HG03520 (cell line): ENCODE results near the gene BATF.

Source experiments
- ATAC-seq: cut with Tn5 transposase; IDR thresholded peaks from one replicate; pipeline ENCODE4 v1.9.1; 2021; ENCODE audit warnings: mild to moderate bottlenecking, moderate library complexity; ENCODE audit not compliant: unreplicated experiment

BATF gene

DNA sequence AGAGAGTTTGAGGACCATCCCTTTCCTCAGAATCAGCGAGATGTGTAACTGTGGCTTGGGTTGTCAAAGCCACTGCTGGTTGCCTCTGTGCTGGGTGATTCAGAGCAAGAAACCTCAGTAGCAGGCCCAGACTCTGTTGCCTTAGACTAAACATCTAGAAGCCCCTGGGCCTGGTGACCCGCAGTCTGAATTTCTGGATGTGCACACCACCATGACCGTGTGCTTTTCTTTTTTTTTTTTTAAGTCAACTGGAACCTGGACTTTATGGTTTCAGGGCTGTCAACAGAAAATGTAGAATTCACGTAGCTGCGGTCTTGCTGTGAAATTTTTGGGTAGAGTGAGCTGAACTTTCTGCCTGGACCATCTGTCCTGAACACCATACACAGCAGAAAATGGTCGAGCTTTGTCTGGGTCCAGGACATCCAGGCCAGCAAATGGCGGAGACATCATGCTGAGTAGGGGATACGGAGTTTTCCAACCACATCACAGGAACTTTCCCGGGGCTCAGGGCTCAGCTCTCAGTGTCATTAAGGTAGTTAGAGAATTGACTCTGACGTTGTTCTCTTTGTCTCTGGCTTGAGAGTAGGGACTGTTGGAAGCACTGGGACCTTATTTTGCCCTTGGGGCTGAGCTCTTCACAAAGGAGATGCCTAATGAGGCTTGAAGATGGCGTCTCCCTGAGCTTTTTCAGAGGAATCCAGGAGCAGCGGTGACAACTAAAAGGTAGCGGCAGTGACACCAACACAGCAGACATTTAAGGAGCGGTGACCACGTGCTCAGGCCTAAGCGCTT, 23.0 kb upstream of the BATF start:
- ATAC-seq, result peak; percentile 37

DNA sequence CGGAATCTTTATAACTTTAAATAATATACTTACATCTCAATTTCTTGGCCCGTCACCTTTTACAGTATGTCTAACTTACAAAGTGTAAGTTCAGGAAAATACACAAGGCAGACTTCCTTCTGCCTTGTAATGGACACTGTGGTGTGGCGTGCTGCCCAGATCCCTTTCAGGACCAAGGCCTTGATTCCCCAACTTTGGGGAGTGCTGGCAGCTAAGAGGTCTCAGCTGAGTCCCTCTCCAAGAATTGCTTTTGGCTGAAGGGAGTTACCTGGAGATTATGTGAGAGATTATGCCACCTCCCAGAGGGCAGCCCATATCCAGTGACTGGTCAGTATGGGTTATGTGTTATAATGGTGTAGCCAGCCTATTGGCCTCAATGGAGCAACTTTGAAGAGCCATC, 21.2 kb upstream of the BATF start:
- no peak for ATAC-seq

DNA sequence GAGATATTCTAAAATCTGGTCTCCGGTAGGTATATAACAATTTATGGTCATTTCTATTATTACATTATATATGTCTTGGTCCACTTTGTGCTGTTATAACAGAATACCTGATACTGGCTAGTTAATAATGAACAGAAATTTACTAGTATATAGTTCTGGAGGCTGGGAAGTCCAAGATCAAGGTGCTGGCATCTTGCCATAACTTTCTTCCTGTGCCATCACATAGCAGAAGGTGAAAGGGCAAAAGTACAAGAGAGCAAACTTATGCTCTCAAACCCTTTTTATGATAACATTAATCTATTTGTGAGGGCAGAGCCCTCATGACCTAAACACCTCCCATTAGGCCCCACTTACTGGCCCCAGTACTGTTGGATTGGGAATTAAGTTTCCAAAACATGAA, 17.9 kb upstream of the BATF start:
- ATAC-seq, result no peak

DNA sequence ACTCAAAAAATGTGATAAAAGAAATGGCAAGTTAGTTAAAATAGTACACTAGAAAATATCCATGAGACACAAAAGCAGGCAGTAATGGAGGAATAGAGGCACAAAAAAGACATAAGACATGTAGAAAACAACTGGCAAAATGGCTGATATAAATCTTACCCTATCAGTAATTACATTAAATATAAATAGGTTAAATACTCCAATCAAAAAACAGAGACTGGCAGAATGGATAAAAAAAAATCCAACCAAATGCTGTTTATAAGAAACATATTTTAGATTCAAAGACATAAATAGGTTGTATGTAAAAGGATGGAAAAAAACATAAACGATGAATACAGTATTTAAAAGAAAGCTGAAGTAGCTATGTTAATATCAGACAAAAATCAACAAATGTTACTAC, 15.3 kb upstream of the BATF start:
- ATAC-seq, result no peak

DNA sequence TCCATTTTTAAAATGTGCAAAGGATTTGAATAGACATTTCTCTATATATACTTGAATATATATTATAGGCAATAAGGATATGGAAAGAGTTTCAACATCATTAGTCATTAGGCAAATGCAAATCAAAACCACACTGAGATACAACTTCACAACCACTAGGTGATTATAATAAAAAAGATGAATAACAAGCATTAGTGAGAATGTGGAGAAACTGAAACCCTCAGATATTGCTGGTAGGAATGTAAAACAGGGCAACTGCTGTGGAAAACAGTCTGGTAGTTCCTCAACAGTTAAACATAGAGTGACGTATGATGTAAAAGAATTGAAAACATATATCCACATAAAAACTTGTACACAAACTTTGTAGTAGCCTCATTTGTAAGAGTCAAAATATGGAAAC, 11.7 kb upstream of the BATF start:
- ATAC-seq, result no peak

DNA sequence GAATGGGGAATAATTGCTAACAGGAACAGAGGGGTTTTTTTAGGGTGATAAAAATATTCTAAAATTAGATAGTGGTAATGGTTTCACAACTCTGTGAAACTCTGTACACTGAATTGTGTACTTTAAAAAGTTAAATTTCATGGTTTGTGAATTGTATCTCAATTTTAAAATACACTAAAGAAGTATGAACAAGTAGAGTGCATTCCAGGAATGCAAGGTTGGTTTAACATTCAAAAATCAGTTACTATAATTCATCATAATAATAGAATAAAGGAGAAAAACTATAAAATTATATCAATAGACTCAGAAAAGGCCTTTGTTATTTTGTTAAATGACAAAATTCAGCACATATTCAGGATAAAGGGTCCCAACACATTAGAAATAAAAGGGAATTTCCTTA, 11.1 kb upstream of the BATF start:
- no peak for ATAC-seq

DNA sequence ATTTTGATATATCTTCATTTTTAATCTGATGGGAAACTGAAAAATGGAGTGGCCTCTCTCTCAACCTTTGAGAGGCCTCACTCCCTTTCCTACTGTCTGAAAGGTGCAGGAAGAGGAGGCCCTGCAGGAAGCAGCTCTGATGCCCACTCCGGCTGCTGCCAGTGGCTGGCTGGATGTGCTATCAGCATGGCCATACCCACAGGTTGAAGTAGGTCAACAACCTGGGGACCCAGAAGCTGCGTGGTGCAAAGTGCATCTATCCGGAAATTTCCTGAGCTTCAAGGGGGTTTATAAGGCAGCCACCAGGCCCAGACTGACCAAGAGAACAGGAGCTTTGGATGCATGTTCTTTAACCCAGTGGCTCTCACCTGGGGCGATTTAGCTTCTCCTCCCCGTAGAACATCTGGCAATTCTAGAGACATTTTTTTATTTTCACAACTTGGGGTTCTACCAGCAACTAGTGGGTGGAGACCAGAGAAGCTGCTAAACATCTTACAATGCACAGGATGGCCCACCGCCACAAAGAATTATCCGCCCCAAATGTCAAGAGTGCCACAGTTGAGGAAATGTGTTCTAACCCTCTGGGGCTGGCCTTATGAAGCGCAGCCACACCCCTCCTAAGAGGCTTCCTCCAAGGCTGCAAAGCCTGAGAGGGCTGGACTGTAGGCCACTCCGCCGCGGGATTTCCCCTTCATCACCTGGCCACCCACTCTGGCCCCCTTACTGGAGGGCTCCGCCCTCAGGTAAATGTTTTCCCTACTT, 8.2 kb upstream of the BATF start:
- no peak for ATAC-seq

DNA sequence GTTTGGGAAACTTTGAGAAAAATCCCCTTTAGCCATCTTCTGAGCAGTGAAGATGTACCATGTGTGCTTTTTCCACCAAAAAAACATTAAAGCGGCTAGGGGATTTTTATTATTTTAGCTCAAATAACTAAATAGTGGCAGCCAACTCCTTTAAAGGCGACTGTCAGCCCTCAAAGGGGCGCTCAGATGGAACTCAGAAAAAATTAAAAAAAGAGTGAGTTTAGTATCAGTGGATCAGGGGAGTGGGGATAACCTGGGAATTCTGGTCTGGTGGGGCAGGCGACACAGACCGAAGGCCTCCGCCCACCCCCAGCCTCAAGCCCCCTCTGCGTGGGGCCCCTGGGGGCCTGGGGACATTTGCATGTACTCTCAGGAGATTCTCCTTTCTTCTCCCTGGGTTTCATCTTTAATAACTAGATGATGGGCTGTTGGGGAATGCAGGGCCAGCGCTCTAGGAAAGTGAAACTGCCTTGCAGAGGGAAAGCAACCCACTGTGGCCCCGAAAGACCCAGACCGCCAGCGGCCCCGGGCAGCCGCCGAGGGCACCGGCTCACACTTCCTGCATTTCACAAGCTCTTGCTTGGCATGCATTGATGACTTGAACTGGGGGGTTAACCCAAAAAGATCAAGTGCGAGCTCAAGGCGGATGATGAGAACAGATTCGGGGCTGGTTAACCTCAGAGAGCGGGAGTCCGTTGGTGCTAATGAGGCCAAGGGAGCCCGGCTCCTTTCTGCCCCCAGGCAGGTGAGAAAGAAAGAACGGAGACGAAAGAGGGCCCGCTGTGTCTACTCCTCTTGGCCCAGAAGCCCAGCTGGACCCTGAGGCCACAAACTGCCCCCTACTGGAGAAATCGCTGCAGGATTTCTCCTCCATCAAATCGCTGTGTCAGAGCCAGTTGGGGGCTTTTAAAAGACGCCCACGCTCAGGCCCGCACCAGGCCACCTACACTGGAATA, 7.3 kb upstream of the BATF start:
- ATAC-seq, result no peak

DNA sequence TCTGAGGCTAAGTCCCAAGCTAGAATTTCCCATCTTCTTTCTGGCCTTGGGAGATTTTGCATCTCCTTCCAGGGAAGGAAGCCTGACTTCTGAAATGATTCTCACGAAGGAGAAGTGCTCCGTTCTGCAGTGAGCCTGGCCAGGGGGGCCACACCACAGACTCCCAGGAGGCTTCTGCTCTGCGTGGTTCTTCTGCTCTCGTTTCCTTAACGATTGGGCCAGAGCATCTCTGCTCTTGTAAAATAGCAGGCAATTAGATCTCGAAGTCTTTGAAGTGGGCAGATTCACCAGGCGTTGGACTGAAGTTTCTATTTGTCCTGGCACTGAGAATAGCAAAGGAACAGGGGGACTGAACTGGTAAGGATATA, 6.7 kb upstream of the BATF start:
- no peak for ATAC-seq

DNA sequence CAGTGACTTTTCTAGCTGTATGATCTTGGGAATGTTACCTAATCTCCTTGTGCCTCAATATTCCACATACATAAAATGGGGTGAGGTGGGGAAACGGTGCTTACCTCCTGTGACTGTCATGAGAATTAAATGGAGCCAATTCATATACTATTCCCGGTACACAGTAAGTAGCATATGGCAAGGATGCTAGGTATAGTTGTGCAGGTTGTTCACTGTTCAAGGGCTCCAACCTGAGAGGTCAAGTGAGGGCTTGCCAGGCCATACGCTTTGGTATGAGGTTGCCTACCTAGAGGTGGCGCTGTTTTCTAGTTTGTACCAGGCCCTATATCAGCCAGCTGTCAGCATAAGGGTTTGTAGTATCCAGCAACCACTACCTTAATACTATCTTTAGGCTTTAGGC, 3.6 kb upstream of the BATF start:
- no peak for ATAC-seq

DNA sequence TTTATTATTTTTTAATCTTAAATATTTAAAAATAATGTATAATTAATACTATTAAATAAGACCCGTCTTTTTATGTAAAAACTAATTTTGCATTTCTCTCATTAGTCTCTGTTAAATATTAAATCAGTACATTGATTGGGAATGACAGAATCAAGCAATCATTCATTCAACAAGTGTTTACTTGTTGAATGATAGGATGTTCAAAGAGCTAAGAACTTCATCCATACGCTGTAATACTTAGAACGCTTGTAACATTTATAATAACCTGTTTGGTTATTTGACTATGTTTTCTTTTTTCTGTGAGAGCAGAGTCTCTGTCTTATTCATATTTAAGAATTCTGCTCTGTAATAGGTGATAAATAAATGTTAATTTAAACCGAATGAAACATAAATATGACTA, 2.9 kb upstream of the BATF start:
- ATAC-seq, result no peak

DNA sequence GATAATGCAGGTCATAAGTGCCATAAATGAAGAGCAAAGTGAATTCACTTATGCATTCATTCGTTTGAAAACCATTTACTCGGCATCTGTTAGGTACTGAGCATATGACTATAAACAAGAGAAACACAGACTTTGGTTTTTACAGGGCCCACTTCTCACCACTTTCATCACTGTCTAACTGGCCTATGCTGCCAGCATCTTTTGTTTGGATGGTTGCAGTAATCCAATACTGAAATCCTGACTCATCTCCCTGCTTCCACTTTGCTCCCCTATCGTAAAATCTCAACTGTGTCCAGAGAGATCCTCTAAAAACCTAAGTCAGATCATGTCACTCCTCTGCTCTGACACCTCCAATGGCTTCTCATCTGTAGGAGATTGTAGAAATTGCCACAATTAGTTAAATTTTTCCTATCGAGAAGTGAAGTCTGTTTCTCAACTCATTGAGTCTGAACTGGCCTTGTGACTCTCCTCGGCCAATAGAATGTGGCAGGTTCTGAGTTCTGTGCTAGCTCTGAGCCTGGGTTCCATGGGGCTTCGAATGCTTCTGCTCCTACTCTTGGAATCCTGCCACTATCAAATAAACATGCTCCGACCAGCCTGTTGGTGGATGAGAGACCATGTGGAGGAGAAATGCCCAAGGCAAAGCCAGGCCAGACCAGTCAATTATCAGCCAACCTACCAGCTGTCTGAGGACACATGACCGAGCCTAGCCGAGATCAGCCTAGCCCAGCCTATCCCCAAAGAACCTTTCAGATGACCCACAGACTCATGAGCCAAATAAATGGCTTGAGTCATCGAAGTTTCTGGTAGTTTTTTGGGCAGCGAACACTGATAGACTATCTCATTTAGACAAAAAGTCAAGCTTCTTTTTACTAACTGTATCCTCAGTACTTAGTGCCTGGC, 2.2 kb upstream of the BATF start:
- no peak for ATAC-seq

DNA sequence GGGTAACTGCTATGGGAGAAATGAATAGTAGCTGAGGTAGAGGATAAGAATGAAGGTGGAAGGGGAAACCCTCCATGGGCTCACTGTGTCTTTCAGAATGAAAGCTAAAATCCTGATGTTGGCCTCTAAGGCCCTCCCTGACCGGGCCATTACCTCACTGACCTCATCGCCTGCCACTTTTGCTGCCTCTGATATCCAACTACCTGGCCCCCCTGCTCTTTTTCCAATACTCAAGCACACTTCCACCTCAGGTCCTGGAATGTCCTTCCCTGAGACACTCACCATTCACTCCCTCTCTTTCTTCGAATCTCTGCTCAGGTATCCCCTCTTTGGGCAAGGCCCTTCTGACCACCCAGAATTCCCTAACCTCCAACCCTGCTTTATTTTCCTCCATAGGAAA, 1.4 kb upstream of the BATF start:
- no peak for ATAC-seq

DNA sequence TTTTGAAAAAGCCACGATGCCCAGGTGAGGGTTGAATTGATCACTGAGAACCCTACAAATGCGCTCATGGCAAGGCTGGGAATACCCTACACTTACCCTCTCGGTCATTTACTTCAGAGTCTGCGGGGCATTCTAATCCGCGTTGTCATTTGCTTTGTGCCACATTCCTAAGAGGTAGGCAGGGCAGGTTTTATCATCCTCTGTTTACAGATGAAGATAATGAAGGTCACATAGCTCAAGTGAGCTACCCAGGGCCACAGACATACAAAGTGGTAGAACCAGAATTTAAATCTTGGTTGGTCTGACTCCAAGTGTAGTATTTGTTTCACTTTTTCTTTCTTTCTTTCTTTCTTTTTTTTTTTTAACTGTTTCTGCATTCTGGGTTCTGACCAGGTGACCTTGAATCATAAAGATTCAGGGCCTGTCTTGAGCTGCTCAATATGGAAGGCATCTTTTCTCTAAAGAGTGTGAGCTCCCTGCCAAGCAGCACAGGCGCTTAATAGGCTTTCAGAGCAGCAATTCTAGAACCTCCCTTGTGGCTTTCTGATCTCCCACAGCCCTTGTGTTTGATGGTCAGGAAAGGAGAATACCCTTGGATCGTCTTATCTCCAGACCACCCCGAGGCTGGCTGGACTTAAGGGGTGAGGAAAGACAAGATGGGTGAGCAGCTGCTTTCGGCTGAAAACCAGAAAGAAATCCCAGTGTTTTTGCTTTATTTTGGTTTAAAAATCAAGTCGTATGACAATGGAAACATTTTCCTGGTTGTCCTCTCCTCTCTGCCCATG, 662 bp upstream of the BATF start:
- no peak for ATAC-seq

DNA sequence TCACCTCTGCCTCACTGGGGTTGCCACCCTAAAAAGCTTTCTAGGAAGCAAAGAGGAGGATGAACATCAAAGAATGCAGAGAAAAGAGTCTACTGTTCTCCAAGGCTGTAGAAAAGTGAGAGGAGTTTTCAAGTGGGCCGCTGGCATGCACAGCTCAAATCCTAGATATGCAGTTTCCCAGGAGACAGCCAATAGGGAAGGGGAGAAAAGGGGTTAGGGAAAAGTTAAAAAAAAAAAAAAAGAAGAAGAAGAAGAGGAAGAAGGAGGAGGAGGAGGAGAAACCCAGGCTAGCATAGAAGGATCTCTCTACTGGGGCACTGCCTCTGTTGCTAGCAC, 682 bp downstream of the BATF start:
- no peak for ATAC-seq

DNA sequence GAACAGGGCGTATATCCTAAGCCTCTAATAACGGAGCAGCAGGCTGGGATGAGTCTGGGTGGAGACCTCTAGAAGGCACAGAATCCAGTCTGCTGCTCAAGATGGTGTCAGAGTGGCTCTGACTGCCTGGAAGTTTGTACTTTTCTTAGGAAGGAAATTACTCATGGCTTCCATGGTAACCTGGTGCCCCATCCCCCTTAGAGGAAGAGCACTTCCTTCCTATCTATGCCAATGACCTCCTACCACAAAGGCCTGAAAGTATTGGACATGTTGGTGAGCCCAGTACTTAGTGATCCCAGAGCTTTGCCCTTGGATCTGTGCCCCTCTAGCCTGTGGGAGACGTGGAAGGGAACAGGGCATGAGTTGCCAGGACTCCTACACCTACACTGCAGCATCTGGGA, 1.5 kb downstream of the BATF start:
- no peak for ATAC-seq

DNA sequence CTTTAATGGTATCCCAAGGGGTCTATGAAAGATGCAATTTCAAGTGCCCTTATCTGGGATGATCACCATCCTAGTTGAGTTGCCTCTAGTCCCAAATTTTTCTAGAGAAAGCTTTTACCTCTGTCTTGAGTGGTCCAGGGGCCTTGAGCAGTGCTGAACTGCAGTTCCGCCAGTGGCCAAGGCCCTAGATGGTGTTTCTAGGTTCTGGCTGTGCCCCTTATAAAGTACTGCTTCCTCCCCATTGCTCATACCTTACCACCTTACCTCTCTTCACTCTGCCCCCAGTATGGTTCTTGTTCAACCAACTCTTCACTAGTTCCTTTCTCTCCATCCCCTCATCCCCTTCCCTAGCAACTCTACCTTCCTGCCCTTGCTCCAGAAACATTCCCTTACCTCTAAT, 3.7 kb downstream of the BATF start:
- ATAC-seq, result no peak

DNA sequence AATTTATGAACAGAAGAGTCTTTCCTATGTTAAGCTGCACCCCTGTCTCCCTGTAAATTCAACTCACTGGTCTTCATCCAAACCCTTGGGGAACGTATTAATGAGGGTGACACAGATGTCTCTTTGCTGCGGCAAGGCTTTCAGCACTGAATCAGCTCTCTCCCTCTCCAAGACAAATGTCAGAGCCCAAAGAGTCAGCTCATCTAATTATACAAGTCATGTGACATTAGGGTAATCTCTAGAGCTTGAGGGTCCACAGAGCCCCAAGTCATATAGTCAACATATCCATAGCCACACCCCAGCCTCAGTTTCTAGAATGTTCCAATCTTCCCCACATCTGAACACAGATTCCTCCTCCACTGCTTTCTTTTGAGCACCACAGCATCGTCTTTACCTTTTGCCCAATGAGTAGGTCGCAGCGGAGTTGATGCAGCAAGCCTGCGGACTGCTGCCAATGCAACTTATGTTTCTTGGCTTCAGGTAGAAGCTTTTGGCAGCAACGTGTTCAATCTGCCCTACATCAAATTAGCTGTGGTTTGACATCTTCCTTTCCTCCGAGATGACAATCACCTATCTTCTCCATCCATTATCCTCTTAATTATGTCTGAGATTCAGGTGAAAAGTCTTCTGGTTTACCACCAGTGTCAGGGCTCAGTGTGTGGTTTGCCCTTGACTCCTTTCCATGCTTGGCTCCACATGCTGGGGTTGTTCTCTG, 5.3 kb downstream of the BATF start:
- ATAC-seq, result no peak

DNA sequence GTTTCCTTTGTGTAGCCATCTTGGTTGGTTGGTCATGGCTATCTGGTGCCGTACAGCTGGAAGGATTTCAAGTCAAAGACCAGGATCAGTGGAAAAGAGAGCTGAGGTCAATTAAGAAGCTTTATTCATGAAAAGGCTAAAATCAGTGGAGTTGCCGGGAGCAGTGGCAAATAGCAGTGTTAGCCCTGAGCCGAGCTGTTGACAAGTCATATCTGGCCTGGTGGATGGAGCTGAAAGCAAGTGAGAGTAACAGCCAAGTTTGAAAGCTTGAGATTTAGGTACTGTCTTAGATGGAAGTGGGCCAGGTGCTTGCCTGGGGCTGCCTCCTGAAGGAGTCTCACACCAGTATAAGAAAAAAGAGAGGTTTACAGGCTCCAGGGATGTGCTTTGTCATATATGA, 9.0 kb downstream of the BATF start:
- no peak for ATAC-seq
